Anterior cingulate cortex (tissue), 58 donors: ENCODE results near the gene HOXB7.

Source experiments
- DNase-seq, 58 donors: peaks; one replicate each; lab custom pipeline; 2025; lab: John Stamatoyannopoulos, UW

The HOXB7 gene

GRCh38 chr17:48597778-48598631 lies 12.8 kb downstream of the HOXB7 start:
- DNase-seq = no peak

- no peak for DNase-seq
These were observed 13.4 kb downstream of the HOXB7 start for GRCh38 chr17:48597528-48597777.

GRCh38 chr17:48596735-48597527 lies 13.9 kb downstream of the HOXB7 start:
- DNase-seq = no peak

- DNase-seq = no peak
These were observed 14.7 kb downstream of the HOXB7 start for GRCh38 chr17:48596000-48596734.

DNA sequence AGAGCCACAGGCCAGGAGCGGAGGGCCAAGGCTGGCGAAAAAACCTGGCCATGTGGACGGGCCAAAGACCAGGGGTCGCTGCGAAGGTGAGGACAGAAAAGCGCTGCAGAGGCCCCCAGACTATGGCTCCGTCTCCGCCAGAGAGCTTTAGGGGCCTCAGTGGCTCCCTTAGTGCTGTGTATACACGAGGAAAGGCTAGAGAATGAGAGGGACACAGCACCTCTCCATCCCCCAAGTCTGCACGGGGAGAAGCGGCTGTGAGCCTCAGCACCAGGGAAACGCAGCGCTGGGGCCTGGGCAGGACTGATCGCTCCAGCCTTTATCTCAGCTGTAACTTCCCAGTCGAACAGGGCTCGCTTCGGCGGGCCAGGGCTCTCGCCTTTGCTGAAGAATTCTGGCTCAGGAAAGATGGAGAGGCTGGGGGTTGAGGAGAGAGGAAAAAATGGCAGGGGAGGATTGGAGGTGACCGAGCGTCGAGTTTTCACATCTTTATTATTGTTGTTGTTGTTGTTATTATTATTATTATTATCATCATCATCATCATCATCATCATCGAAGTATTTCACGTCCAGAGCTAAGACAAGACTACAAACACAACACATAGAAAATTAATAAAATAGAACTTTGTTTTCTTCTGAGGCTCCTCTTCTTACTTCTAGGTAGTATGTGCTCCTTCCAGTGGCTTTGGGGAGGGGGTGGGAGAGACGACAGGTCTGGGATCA lies 15.4 kb downstream of the HOXB7 start:
- no peak for DNase-seq

DNA sequence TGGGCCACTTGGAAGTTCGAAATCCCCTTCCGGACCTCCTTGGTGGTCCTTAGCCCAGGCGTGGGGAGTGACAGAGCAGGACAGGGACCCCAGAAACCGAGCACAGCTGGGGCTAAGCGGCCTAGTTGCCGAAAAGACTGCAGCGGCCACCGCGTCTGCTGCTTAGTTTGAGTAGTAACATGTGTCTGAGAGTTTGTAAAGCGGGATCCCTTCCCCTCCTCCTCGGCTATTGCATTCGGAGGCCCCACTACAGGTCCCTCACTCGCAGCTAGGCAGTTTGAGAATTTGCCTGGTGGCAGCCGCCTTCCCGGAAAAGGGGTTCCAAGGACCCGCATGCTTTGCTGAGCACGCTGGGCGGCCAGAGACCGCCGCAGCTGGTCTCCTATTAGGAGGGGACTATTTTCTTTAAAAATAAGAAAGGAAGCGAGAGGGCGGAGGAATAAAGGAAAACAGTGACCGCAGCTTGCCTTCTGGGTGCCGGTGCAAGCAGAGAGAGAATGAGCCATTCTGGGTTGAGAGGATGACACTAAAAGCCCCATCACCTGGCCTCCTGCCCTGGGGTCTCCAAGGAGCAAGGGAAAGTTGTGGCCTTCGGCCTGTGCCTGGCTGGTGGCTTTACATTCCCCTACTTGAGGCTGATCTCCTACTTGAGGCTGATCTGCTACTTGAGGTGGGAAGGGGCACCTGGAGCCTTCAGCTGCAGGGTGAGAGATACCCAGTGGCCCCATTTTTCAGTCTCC lies 16.1 kb downstream of the HOXB7 start:
- DNase-seq = no peak

DNA sequence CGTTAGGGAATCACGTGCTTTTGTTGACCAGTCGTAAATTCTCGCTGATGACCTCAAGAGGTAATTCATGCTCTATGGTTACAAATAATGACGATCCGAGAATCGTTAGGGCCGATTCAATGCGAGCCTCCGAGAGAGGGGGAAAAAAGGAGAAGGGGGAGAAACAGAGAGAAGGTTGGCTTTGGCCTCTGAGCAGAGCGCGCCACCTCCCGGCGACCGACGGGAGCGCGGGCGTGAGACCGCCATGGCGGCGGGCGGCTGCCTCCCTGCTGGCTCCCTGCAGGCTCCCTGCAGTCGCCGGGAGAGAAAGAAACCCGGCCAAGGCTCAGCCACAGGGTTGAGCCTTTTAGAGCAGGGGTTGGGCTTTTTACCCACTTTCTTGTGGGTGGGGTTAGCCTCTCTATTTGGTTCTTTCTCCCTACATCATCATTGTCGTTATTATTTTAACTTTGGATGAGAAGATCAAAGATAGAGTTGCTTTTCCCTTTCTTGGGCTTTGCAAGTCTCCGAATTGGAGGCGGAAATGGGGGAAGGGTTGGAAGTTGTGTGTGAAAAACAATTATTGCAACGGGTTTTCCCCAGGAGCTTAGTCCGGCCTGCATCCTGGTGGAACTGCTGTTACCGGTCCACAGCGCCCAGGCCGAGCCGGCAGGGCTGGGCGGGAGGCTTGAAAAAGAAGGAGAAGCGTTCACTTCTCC lies 16.8 kb downstream of the HOXB7 start:
- peak in 2 of 58 donors; percentile 5 to 9 for DNase-seq

DNA sequence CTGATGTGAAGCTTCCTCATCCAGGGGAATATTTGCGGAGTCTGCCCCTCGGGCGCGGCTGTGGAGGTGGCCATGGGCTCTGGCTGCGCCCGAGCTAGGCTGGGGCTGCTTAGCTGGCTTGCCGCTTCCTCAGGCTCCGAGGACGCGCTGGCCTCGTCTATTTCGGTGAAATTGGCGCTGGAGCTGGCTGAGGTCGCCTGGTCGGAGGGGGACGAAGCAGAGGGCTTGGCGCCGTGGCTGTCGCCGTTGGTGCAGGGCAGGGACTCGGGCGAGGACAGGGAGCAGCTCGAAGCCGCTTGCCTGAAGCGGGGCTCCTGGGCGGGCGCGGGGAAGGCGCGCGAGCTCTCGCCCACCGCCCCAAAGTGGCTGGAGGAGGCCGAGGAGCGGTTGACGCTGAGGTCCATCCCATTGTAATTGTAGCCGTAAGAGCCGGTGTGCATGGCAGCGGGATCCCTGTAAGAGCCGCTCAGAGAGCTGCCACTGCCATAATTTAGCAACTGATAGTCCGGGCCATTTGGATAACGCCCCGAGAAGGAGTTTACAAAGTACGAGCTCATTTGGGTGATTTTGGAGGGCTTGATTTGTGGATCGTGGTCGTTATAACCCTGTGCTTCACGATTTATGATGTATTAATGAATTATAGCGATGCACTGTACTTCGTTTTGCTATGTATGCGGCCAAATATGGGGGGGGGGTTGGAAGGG lies 17.5 kb downstream of the HOXB7 start, which contains the start of gene HOXB5:
TSS of gene HOXB5 (minus strand) at position 654 of the 704 bp plus-strand sequence. CDS start at position 557, 97 bp downstream.
- peak in 1 of 58 donors; percentile 26 for DNase-seq

DNA sequence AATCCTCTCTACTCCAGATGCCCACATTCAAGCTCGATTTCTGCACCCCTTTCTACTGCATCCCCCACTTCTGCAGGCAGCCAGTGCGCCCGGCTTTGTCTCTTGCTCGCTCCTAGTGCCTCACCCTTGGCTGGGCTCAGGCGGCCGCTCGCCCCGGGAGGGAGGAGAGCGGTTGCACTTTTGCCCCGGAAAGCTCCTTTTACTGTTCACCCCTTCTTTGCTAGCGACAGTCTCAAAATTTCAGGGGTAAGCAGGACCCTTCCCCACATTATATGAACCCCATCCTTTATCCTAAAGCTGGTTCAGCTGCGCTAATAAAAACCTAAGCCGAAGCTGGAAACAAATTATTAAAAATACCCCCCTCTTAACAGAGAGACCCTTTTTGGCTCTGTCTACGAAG lies 18.2 kb downstream of the HOXB7 start:
- DNase-seq = no peak

DNA sequence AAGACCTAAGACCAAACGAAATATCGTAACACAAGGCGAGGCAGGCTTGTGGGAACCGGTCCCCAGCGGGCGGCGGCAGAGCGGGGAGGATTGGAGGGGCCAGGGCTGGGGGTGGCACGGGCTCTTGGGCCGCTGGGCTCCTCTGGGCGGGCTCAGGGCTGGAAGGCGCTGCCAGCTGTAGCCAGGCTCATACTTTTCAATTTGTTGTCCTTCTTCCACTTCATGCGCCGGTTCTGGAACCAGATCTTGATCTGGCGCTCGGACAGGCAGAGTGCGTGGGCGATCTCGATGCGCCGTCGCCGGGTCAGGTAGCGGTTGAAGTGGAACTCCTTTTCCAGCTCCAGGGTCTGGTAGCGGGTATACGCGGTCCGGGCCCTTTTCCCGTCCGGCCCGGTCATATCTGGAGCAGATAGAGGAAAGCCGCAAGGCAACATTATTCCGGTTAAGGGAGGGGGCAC lies 18.7 kb downstream of the HOXB7 start:
- no peak for DNase-seq

DNA sequence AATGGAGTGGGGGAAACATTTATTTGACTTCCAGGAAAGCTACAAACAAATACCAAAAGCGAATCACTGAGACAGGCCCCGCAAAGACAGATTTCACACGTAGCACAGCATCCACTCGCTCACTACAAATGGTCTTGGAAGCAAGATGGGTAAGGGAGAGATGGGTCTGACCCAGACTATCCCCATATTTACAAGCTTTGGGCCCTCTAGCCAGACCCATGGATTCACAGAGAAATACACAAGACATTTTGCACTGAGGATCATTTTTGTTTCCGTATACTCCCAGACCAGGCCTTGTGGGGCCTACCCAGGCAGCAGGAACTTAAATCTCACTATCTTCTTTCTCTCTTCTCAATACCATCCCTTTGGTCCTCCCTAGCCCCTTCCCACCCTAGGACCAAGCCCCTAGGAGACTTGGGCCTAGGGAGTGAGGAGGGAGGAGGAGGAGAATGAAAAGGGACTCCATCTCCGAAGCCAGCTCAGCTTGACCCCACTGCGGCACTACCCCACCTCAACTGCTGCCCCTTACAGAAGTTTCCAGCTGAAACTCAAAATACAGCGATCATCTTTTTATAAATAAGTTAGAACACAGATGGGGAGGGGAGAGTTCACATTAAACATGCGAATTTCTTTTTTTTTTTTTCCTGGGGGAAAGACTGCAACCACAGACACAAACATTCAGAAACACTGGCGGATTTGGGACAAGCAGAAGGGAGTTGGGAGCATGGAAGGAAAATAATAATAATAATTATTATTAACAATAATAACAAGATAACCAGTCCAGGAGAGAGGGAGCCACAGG lies 19.4 kb downstream of the HOXB7 start:
- no peak for DNase-seq

- no peak for DNase-seq
These were observed 20.1 kb downstream of the HOXB7 start for GRCh38 chr17:48590607-48591161.

DNA sequence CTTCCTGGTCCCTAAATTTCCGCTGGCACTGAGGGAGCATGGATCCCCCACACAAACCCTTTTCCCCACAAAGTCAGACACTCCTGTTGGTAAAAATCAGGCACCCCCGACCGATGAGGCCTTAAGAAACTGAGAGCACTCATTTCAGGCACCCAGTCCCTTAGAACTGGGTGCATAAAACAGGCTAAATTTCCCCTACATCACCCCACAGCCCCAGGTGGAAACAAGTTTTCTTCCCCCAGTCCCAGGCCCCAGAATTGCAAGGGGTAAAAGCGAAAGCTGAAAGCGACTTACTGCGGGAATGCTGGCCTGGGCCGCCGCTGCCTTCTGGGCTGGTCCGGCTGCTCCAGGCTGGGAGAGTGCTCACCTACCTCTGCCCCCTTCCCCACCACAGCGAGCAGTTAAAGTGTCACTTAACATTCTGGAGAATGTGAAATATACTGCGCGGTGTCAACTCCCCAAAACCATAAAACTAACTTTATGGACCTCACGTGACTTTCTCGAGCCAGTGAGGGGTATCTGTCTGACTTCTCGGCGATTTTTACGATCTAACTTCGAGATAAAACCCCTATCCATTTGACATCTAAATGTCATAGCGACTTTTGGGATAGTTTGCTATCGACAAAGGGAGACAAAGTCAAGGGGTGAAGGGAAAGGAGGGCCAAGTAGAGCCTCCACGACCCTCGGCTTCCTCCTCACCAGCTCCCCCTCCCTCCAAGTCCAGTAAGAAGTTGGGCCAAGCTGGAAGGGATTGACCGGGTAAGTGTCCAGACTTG lies 20.8 kb downstream of the HOXB7 start, which contains the start of gene HOXB3:
TSS of gene HOXB3 (minus strand) at position 411 of the 776 bp plus-strand sequence. CDS start 37,767 bp downstream, outside the sequence.
- DNase-seq = no peak

DNA sequence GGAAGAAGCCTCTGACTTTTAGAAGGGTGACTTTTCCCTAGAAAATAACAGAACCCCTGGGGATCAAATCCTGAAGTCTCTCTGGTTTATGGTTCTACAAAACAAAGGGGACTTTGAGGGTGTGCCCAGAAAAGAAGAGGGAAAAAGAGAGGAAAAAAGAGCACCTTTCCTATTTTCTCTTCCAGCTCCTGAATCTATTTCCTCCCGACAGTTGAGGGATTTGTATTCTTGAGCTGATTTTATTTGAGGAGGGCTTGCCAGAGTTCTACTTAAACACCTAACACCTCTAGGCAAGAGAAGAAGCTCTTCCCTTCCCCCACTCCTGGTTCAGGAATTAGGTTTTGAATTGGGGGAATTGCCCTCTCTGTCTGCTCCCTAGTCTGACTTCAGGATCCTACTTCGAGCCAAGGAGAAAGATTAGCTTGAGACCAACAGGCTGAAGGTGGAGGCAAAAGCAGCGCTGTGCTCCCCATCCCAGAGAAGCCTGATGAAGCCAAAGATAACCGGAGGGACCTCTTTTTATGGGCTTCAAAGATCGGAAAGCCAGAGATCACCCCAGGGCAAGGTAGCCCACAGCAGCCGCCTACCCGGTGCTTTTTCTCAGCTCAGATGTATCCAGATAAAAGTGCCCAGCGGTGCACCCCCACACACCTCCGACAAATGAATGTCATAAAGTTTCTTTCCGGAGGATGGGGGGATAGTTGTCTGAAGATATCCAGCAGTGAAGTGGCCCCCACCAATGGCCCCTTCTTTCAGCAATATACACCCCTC lies 21.6 kb downstream of the HOXB7 start:
- DNase-seq = no peak

GRCh38 chr17:48588528-48588927 lies 22.3 kb downstream of the HOXB7 start:
- no peak for DNase-seq

GRCh38 chr17:48588074-48588415 lies 22.8 kb downstream of the HOXB7 start:
- no peak for DNase-seq
